H1 (cell line): Measurements from ENCODE around the gene SEMA5B.

Experiments
- ATF2 ChIP-seq: IDR thresholded peaks from 2 replicates; pipeline ENCODE4 v1.6.1; 2012; ENCODE audit warnings: low read length, inconsistent platforms
- ATF3 ChIP-seq: IDR thresholded peaks from 2 replicates; pipeline ENCODE4 v1.6.1; 2011; ENCODE audit warnings: low read depth, mild to moderate bottlenecking, low read length; ENCODE audit not compliant: insufficient read depth
- CREB1 ChIP-seq: IDR thresholded peaks from 2 replicates; pipeline ENCODE4 v1.6.1; 2012; ENCODE audit warnings: inconsistent platforms
- CTCF ChIP-seq, 3 experiments: IDR thresholded peaks; 1 replicate in 2 of 3; 2 replicates in 1 of 3; pipeline versions ENCODE4 v1.5.1 to v1.6.1; 2011; ENCODE audit warnings: low read length in 3 of 3, mild to moderate bottlenecking in 3 of 3, inconsistent platforms in 2 of 3, low read depth in 1 of 3, moderate library complexity in 1 of 3; ENCODE audit not compliant: insufficient read depth in 1 of 3; ENCODE audit errors: control extremely low read depth in 1 of 3
- EZH2 ChIP-seq: fragments of 200-600 bp; sonication (generic); IDR thresholded peaks from 2 replicates; pipeline ENCODE4 v1.7.1; 2012; ENCODE audit warnings: low read depth, mild to moderate bottlenecking, moderate library complexity, low read length, inconsistent platforms; ENCODE audit not compliant: severe bottlenecking
- JUN ChIP-seq: IDR thresholded peaks from 2 replicates; pipeline ENCODE4 v1.6.1; 2011; ENCODE audit warnings: low read depth, mild to moderate bottlenecking, improper control_type of control experiment, low read length
- MAFK ChIP-seq: IDR thresholded peaks from 2 replicates; pipeline ENCODE4 v1.6.1; 2012; ENCODE audit warnings: low read depth, mild to moderate bottlenecking, improper control_type of control experiment, low read length
- MAX ChIP-seq: IDR thresholded peaks from 2 replicates; pipeline ENCODE4 v1.6.1; 2012; ENCODE audit warnings: inconsistent platforms
- POLR2A ChIP-seq, 2 experiments: IDR thresholded peaks; 1 replicate in 1 of 2; 2 replicates in 1 of 2; pipeline ENCODE4 v1.6.1; 2011; ENCODE audit warnings: low read depth in 2 of 2, low read length in 2 of 2, mild to moderate bottlenecking in 2 of 2; ENCODE audit errors: control extremely low read depth in 1 of 2
- RBBP5 ChIP-seq: IDR thresholded peaks from 2 replicates; pipeline ENCODE4 v1.7.1; 2012; ENCODE audit warnings: low read depth, mild to moderate bottlenecking, inconsistent platforms, low read length, moderate library complexity, borderline replicate concordance
- SRF ChIP-seq: IDR thresholded peaks from 2 replicates; pipeline ENCODE4 v1.6.1; 2011; ENCODE audit warnings: mild to moderate bottlenecking, low read depth, low read length, moderate library complexity
- SUZ12 ChIP-seq: fragments of 200-600 bp; sonication (generic); IDR thresholded peaks from 2 replicates; pipeline ENCODE4 v1.6.1; 2012; ENCODE audit warnings: mild to moderate bottlenecking, inconsistent platforms, low read length, moderate library complexity, mixed read lengths
- YY1 ChIP-seq: IDR thresholded peaks from 2 replicates; pipeline ENCODE4 v1.6.1; 2011; ENCODE audit warnings: low read depth, mild to moderate bottlenecking, low read length
- ZNF274 ChIP-seq: IDR thresholded peaks from 2 replicates; pipeline ENCODE4 v1.7.0; 2012; ENCODE audit warnings: low read length, borderline replicate concordance; ENCODE audit errors: extremely low read depth

GRCh38 chr3:122868322-122868721 lies 159.2 kb downstream of the SEMA5B start:
- TF ChIP-seq JUN (no peak), POLR2A (IDR thresholded peaks at IDR 0.05; ENCODE audit: control extremely low read depth in 1 of 2, low read depth in 2 of 2, low read length in 2 of 2) (no peak), SUZ12 (no peak), ATF2 (no peak), EZH2 (no peak), SRF (no peak), ZNF274 (no peak), RBBP5 (no peak), CTCF (IDR thresholded peaks at IDR 0.05; ENCODE audit: control extremely low read depth in 1 of 3, insufficient read depth in 1 of 3, low read depth in 1 of 3, low read length in 3 of 3) (no peak), MAFK (no peak), YY1 (no peak), CREB1 (no peak), MAX (no peak), ATF3 (no peak)
